OCI-LY1 (cell line): ENCODE results near the gene ZMIZ1.

Source experiments
- H2AFZ ChIP-seq: fragments of 200-600 bp; sonication (generic), shearing (Covaris generic); 2 replicates; pipeline ENCODE4 v1.6.0; 2014; ENCODE audit warnings: antibody characterized with exemption, mild to moderate bottlenecking, low read length
- H3F3A ChIP-seq: fragments of 200-600 bp; sonication (generic), shearing (Covaris generic); 2 replicates; pipeline ENCODE4 v1.6.0; 2014; ENCODE audit warnings: mild to moderate bottlenecking, antibody characterized with exemption, low read length, moderate library complexity; ENCODE audit not compliant: insufficient read depth
- H3K27ac ChIP-seq: fragments of 200-600 bp; sonication (generic); 2 replicates; pipeline ENCODE4 v1.5.1; 2014; ENCODE audit warnings: low read length, mixed run types, mild to moderate bottlenecking, low read depth; ENCODE audit not compliant: poor library complexity, severe bottlenecking
- H3K27me3 ChIP-seq: fragments of 200-600 bp; sonication (generic); 2 replicates; pipeline ENCODE4 v1.6.0; 2014; ENCODE audit warnings: antibody characterized with exemption, mild to moderate bottlenecking, low read length, moderate library complexity; ENCODE audit not compliant: insufficient read depth
- H3K36me3 ChIP-seq: fragments of 200-600 bp; sonication (generic); 2 replicates; pipeline ENCODE4 v1.6.1; 2014; ENCODE audit warnings: mild to moderate bottlenecking, antibody characterized with exemption, low read length, moderate library complexity, mixed read lengths; ENCODE audit not compliant: insufficient read depth
- H3K4me1 ChIP-seq: fragments of 200-600 bp; sonication (generic); 2 replicates; pipeline ENCODE4 v1.5.1; 2014; ENCODE audit warnings: mild to moderate bottlenecking, low read length, moderate library complexity; ENCODE audit not compliant: insufficient read depth, severe bottlenecking
- H3K4me2 ChIP-seq: fragments of 200-600 bp; sonication (generic), shearing (Covaris generic); 2 replicates; pipeline ENCODE4 v1.6.1; 2014; ENCODE audit warnings: low read length
- H3K4me3 ChIP-seq: fragments of 200-600 bp; sonication (generic); 2 replicates; pipeline ENCODE4 v1.5.1; 2014; ENCODE audit warnings: low read length, low read depth, mild to moderate bottlenecking, mixed read lengths; ENCODE audit not compliant: poor library complexity, severe bottlenecking
- H3K79me2 ChIP-seq: fragments of 200-600 bp; shearing (Covaris generic); 2 replicates; pipeline ENCODE4 v1.6.1; 2016; ENCODE audit warnings: mixed run types, low read length, mixed read lengths; ENCODE audit not compliant: insufficient read depth
- H3K9ac ChIP-seq: fragments of 200-600 bp; sonication (generic), shearing (Covaris generic); 2 replicates; pipeline ENCODE4 v1.6.1; 2014; ENCODE audit warnings: mild to moderate bottlenecking, low read length, mixed read lengths
- H3K9me2 ChIP-seq: fragments of 200-600 bp; sonication (generic), shearing (Covaris generic); 2 replicates; pipeline ENCODE4 v1.6.1; 2014; ENCODE audit warnings: low read depth, mild to moderate bottlenecking, low read length, mixed read lengths
- H3K9me3 ChIP-seq: fragments of 200-600 bp; shearing (Covaris generic); 2 replicates; pipeline ENCODE4 v1.6.1; 2014; ENCODE audit warnings: low read length, mixed read lengths
- H4K20me1 ChIP-seq: fragments of 200-600 bp; sonication (generic), shearing (Covaris generic); 2 replicates; pipeline ENCODE4 v1.6.0; 2016; ENCODE audit warnings: mild to moderate bottlenecking, low read length; ENCODE audit not compliant: insufficient read depth
- EZH2 ChIP-seq: fragments of 200-600 bp; sonication (generic), shearing (Covaris generic); IDR thresholded peaks from 2 replicates; pipeline ENCODE4 v1.8.0; 2017; ENCODE audit warnings: borderline replicate concordance, mixed run types, mild to moderate bottlenecking, antibody characterized with exemption, low read length, moderate library complexity, mixed read lengths
- TF ChIP-seq, protein P1 (sequence below): fragments of 200-600 bp; sonication (generic), shearing (Covaris generic); IDR thresholded peaks from 2 replicates; pipeline ENCODE4 v1.5.1; 2017; ENCODE audit warnings: mild to moderate bottlenecking, antibody characterized with exemption, low read length, moderate library complexity, mixed read lengths

ZMIZ1 gene

DNA sequence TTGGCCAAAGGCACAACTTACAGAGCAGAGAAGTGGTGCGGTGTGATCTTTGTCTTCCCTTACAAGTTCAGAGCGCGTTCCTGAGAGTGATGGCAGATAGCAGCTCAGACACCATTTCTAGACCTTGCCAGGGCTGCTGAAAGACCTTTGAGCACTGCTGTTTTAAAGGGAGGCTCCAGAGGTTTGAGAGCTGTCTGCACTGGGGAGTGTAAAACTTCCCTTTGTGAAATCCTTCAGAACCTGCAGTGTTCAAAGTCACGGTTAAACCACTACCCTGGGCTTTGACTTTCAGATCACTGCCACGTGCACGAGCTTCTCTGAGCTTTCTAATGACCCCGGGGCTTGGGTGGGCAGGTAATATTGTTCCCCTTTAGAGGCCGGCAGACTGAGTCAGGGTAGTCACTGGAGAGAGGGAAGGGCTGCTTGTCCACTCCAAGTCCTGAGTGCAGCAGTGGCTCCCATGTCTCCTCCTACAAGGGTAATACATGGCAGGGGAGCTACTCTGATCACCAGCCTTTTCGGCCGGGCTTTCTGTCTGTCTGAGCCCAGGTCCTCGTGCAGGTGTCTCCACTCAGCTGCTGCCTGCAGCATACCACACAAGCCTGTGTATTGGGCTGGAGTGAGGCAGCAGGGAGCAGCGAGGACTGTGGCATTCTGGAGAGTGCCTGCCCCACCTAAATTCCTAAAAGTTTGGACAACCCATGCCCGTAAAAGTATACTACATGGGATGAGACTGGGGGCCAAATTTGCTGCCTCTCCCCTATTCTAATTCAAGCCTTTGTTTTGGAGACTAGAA is 63.3 kb downstream of the ZMIZ1 start:
- no peak overlapping the region for H3K9ac ChIP-seq
- TF ChIP-seq, protein P1, sequence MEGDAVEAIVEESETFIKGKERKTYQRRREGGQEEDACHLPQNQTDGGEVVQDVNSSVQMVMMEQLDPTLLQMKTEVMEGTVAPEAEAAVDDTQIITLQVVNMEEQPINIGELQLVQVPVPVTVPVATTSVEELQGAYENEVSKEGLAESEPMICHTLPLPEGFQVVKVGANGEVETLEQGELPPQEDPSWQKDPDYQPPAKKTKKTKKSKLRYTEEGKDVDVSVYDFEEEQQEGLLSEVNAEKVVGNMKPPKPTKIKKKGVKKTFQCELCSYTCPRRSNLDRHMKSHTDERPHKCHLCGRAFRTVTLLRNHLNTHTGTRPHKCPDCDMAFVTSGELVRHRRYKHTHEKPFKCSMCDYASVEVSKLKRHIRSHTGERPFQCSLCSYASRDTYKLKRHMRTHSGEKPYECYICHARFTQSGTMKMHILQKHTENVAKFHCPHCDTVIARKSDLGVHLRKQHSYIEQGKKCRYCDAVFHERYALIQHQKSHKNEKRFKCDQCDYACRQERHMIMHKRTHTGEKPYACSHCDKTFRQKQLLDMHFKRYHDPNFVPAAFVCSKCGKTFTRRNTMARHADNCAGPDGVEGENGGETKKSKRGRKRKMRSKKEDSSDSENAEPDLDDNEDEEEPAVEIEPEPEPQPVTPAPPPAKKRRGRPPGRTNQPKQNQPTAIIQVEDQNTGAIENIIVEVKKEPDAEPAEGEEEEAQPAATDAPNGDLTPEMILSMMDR, result no peak
- no peak for TF ChIP-seq EZH2
- H3K4me1 ChIP-seq, result no peaks in the 10 kb centered on the region
- no peaks in the 10 kb centered on the region for H3K9me2 ChIP-seq
- H3K27ac ChIP-seq, result no peak overlapping the region
- H2AFZ ChIP-seq, result no peak overlapping the region
- no peaks in the 10 kb centered on the region for H3K79me2 ChIP-seq
- H3F3A ChIP-seq, result no peaks in the 10 kb centered on the region
- no peaks in the 10 kb centered on the region for H3K27me3 ChIP-seq
- no peak overlapping the region for H3K4me2 ChIP-seq
- no peaks in the 10 kb centered on the region for H3K36me3 ChIP-seq
- no peaks in the 10 kb centered on the region for H4K20me1 ChIP-seq
- H3K9me3 ChIP-seq, result no peaks in the 10 kb centered on the region
- H3K4me3 ChIP-seq, result no peak overlapping the region

DNA sequence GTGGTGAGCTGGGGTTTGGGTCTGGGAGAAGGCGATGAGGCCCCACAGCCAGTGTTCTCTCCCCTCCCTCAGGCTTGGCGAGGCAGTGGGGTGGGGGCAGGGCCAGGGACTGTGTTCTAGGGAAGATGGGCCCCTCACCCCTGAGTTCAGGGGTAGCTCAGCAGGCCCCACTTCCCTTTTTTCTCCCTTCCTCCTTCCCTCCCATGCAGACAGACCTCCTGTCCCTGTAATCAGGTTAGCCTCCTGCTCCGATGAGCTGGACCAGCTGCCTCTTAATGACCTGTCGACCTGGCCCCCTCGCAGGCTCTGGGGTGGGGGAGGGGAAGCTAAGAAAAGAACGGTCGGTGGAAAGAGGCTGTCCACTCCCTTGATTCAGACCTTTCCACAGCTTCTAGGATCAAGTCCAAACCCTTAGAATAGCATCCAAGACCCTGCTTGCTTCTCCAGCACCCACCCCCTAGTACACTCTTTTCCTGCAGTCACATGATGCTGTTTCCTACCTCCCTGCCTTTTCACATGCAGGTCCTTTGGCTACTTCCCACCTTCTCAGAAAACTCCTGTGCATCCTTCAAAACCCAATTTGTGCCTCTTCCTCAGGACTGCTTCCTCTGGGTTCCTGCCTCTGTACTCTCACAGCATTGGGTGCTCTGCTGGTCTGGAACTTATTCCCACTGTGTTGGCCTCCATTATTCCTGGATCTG is 64.1 kb downstream of the ZMIZ1 start:
- no peak overlapping the region for H3K4me2 ChIP-seq

DNA sequence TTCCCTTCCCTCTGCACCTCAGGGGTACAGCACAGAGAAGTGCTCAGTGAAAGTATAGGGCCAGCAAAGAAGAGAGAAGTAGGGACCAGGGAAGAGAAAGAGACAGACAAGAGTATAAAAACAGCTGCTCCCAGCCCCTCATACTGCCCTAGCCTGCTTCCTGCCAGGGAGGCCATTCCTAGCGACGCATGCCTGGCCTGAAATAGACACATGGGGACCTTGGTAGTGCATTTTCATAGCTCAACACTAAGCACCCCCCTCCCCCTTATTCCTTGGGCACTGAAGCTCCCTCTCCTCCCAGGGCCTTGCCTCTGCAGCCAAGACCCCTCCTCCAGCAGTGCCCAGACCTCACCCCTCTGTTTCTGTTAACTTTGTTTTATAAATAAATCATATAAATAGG is 64.7 kb downstream of the ZMIZ1 start:
- no peak overlapping the region for H2AFZ ChIP-seq
- H3K4me2 ChIP-seq, result no peak overlapping the region
- no peaks in the 10 kb centered on the region for H3K79me2 ChIP-seq

More for the DNA sequence above, 64.1 kb downstream of the ZMIZ1 start:
- Histone ChIP-seq H3K27me3 (no peaks in the 10 kb centered on the region), H2AFZ (no peak overlapping the region), H3K9me2 (no peaks in the 10 kb centered on the region), H3K4me3 (no peak overlapping the region), H3K9me3 (no peaks in the 10 kb centered on the region), H4K20me1 (no peaks in the 10 kb centered on the region), H3K4me1 (no peaks in the 10 kb centered on the region), H3K27ac (no peak overlapping the region), H3K9ac (no peak overlapping the region), H3F3A (no peaks in the 10 kb centered on the region), H3K36me3 (no peaks in the 10 kb centered on the region), H3K79me2 (no peaks in the 10 kb centered on the region)
- TF ChIP-seq EZH2, result no peak
- TF ChIP-seq, protein P1, result no peak

More for the DNA sequence above, 64.7 kb downstream of the ZMIZ1 start:
- Histone ChIP-seq H3K27me3 (no peaks in the 10 kb centered on the region), H3K4me3 (no peak overlapping the region), H3K36me3 (no peaks in the 10 kb centered on the region), H3F3A (no peaks in the 10 kb centered on the region), H3K9me3 (no peaks in the 10 kb centered on the region), H4K20me1 (no peaks in the 10 kb centered on the region), H3K9ac (no peak overlapping the region), H3K27ac (no peak overlapping the region), H3K9me2 (no peaks in the 10 kb centered on the region), H3K4me1 (no peaks in the 10 kb centered on the region)
- TF ChIP-seq EZH2, result no peak
- TF ChIP-seq, protein P1, result no peak
